Measurements from ENCODE around the gene NKX6-1.
A peak's percentile ranks its signal among the peaks of the same experiment; 100 is the strongest.

GRCh38 chr4:84493092-84493850 lies 5.8 kb downstream of the NKX6-1 start:
- TF ChIP-seq CTCF (IDR thresholded peaks at IDR 0.05; ENCODE audit: poor library complexity, severe bottlenecking): peak; percentile 7
- TF ChIP-seq SMC3 (conservative IDR thresholded peaks at IDR 0.05; ENCODE audit: poor library complexity): peak; percentile 38
- no peak for TF ChIP-seq EP300 (conservative IDR thresholded peaks at IDR 0.05; ENCODE audit: poor library complexity, severe bottlenecking)
